ENCODE measurements around the gene CMTM7. TPM values are rescaled to one million over a fixed set of nuclear protein-coding genes. Genes with fewer than 3 reads are reported as not detected.

The CMTM7 gene
- total and polyA plus RNA-seq, 2 of the 13 experiments (the other 11 are each of a cell fraction or from before 2014, with no cell fraction given): 20.9 to 21.4 TPM

DNA sequence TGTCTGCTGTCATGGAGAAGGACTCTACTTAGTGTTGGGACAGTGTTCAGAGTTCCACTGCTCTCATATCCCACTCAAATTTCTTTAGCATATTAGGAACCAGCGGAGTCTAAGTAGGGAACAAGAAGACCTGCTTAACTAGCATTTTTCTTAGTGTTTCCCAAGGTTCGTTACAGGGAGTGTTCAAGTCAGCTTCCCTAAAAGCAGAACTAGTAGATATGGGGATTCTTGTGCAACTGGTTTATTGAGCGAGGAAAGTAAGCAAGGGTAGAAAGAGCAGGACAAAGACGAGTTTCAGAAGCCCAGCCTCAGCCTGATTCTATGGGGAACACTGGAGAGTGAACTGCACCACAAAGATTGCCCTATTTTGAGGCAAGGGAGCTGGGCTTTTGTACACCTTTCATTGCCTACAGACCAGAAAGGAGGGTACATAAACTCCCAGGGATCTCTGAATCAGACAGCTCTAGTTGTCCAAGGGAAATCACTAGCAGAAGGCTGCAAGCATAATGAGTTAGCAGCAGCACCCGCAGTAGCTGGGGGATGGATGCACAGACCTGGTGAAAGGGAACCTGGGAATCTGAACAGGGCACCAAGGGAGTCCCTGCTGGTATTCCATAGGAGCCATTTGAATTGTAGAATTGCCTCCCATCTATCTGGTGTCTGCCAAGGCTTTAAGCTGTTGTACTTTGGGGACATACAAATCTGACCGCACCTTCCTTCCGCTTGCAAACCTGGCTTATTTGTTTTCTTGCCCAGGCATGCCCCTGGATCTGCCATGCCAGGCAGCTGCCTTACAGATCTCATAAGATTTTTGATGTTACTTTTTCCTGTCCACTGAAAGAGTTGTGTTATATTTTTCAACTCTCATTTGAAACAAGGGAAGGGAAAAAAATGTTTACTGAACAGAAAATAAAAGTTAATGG, 15.1 kb downstream of the CMTM7 start:
- ATAC-seq (no peak), DNase-seq (ENCODE audit: low spot score) (no peak), FAIRE-seq (no peak)
- ChIA-PET POLR2A (no interaction called here), CTCF (ENCODE audit: low intra/inter-chr PET ratio, low total read pairs) (no interaction called here)
- H2AFZ ChIP-seq (ENCODE audit: low read length): no peak overlapping the region
- H3K4me3 ChIP-seq (replicated peaks in 1 of 3; ENCODE audit: insufficient read depth in 1 of 3, low read depth in 2 of 3, low read length in 3 of 3): no peak overlapping the region
- TF ChIP-seq SIN3A (IDR thresholded peaks at IDR 0.05; ENCODE audit: borderline replicate concordance, low read depth, low read length): no peak
- TF ChIP-seq YEATS2 (CRISPR knock-in tag; IDR thresholded peaks at IDR 0.05; ENCODE audit: borderline replicate concordance): no peak
- no peak for TF ChIP-seq MEIS1 (CRISPR knock-in tag; IDR thresholded peaks at IDR 0.05; ENCODE audit: borderline replicate concordance)
- TF ChIP-seq, protein P1, sequence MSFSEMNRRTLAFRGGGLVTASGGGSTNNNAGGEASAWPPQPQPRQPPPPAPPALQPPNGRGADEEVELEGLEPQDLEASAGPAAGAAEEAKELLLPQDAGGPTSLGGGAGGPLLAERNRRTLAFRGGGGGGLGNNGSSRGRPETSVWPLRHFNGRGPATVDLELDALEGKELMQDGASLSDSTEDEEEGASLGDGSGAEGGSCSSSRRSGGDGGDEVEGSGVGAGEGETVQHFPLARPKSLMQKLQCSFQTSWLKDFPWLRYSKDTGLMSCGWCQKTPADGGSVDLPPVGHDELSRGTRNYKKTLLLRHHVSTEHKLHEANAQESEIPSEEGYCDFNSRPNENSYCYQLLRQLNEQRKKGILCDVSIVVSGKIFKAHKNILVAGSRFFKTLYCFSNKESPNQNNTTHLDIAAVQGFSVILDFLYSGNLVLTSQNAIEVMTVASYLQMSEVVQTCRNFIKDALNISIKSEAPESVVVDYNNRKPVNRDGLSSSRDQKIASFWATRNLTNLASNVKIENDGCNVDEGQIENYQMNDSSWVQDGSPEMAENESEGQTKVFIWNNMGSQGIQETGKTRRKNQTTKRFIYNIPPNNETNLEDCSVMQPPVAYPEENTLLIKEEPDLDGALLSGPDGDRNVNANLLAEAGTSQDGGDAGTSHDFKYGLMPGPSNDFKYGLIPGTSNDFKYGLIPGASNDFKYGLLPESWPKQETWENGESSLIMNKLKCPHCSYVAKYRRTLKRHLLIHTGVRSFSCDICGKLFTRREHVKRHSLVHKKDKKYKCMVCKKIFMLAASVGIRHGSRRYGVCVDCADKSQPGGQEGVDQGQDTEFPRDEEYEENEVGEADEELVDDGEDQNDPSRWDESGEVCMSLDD (CRISPR knock-in tag; IDR thresholded peaks at IDR 0.05; ENCODE audit: borderline replicate concordance): no peak
- TF ChIP-seq, protein P2, sequence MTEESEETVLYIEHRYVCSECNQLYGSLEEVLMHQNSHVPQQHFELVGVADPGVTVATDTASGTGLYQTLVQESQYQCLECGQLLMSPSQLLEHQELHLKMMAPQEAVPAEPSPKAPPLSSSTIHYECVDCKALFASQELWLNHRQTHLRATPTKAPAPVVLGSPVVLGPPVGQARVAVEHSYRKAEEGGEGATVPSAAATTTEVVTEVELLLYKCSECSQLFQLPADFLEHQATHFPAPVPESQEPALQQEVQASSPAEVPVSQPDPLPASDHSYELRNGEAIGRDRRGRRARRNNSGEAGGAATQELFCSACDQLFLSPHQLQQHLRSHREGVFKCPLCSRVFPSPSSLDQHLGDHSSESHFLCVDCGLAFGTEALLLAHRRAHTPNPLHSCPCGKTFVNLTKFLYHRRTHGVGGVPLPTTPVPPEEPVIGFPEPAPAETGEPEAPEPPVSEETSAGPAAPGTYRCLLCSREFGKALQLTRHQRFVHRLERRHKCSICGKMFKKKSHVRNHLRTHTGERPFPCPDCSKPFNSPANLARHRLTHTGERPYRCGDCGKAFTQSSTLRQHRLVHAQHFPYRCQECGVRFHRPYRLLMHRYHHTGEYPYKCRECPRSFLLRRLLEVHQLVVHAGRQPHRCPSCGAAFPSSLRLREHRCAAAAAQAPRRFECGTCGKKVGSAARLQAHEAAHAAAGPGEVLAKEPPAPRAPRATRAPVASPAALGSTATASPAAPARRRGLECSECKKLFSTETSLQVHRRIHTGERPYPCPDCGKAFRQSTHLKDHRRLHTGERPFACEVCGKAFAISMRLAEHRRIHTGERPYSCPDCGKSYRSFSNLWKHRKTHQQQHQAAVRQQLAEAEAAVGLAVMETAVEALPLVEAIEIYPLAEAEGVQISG (CRISPR knock-in tag; IDR thresholded peaks at IDR 0.05): no peak
- no peak for TF ChIP-seq BHLHE40 (IDR thresholded peaks at IDR 0.05; ENCODE audit: low read length)
- TF ChIP-seq ZNF558 (CRISPR knock-in tag; IDR thresholded peaks at IDR 0.05; ENCODE audit: borderline replicate concordance): no peak
- TF ChIP-seq, protein P3, sequence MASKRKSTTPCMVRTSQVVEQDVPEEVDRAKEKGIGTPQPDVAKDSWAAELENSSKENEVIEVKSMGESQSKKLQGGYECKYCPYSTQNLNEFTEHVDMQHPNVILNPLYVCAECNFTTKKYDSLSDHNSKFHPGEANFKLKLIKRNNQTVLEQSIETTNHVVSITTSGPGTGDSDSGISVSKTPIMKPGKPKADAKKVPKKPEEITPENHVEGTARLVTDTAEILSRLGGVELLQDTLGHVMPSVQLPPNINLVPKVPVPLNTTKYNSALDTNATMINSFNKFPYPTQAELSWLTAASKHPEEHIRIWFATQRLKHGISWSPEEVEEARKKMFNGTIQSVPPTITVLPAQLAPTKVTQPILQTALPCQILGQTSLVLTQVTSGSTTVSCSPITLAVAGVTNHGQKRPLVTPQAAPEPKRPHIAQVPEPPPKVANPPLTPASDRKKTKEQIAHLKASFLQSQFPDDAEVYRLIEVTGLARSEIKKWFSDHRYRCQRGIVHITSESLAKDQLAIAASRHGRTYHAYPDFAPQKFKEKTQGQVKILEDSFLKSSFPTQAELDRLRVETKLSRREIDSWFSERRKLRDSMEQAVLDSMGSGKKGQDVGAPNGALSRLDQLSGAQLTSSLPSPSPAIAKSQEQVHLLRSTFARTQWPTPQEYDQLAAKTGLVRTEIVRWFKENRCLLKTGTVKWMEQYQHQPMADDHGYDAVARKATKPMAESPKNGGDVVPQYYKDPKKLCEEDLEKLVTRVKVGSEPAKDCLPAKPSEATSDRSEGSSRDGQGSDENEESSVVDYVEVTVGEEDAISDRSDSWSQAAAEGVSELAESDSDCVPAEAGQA (IDR thresholded peaks at IDR 0.05; ENCODE audit: low read depth): no peak
- TF ChIP-seq, protein P3 (CRISPR knock-in tag; IDR thresholded peaks at IDR 0.05; ENCODE audit: borderline replicate concordance): no peak
- no peak for TF ChIP-seq ZBTB3 (CRISPR knock-in tag; IDR thresholded peaks at IDR 0.05; ENCODE audit: borderline replicate concordance, low read depth)
- peaks cover 34% of the 10 kb centered on the region for H3K4me1 ChIP-seq (ENCODE audit: insufficient read depth, low read length)
- intact Hi-C loops (cut with micrococcal nuclease; ENCODE audit: unreplicated experiment): no loop called here
- no peaks in the 10 kb centered on the region; the same call in 1 of the 2 replicates for H4K20me1 ChIP-seq (ENCODE audit: insufficient read depth, low read length)
- no TSS peak for BruUV-seq (replicated peaks)
- in situ Hi-C loops (cut with HindIII; ENCODE audit: extremely low pct_ligation_motif_present, low pct_unique_long_range_greater_than_20kb): no loop called here
- no peaks in the 10 kb centered on the region for H3K9me3 ChIP-seq (ENCODE audit: low read length)
- H3K27ac ChIP-seq (ENCODE audit: extremely low read length, insufficient read depth, low read length): no peak overlapping the region
- H3K36me3 ChIP-seq (replicated peaks in 1 of 2; ENCODE audit: control insufficient read depth in 1 of 2, insufficient read depth in 2 of 2, low read length in 2 of 2): peaks cover 1 to 6% of the 10 kb centered on the region in 2 experiments; a peak in 2 of 5 replicates
- H3K79me2 ChIP-seq (ENCODE audit: insufficient read depth, low read length): peaks cover 23% of the 10 kb centered on the region
- no peak overlapping the region for H3K4me2 ChIP-seq (ENCODE audit: low read depth, low read length)
- H3K9ac ChIP-seq (ENCODE audit: insufficient read depth, low read depth, low read length): no peak overlapping the region
- no peaks in the 10 kb centered on the region for H3K27me3 ChIP-seq (ENCODE audit: control insufficient read depth in 1 of 2, insufficient read depth in 2 of 2, low read length in 2 of 2)
- 97% methylated on average over 6 of the region's 7 CpGs for whole genome bisulfite sequencing (ENCODE audit: low lambda C conversion rate)
